ENCODE measurements around the gene LRRC4B. TPM values are rescaled to one million over a fixed set of nuclear protein-coding genes. Genes with fewer than 3 reads are reported as not detected.

LRRC4B gene
- polyA plus RNA-seq, 1 donor (not counting 4 experiments of a cell fraction or from before 2014, with no cell fraction given): not detected

- no peaks in the 10 kb centered on the region for H3K9me3 ChIP-seq (ENCODE audit: control insufficient read depth, low read depth, low read length)
- H3K9ac ChIP-seq (ENCODE audit: control insufficient read depth, extremely low read depth, insufficient read depth, low read length): no peak overlapping the region
- H3K36me3 ChIP-seq (ENCODE audit: control insufficient read depth in 2 of 2, extremely low read depth in 1 of 2, insufficient read depth in 2 of 2, low read length in 2 of 2): no peaks in the 10 kb centered on the region
- dilution Hi-C loops (cut with MboI; ENCODE audit: extremely low pct_ligation_motif_present, low sequenced_read_pairs): no loop called here
- no peak overlapping the region for H2AFZ ChIP-seq (ENCODE audit: control insufficient read depth, low read length)
- no peaks in the 10 kb centered on the region for H4K20me1 ChIP-seq (ENCODE audit: control insufficient read depth, extremely low read depth, insufficient read depth, low read length)
- DNase-seq (ENCODE audit: low read depth, low spot score) (no peak), FAIRE-seq (no peak)
- no peak overlapping the region for H3K27ac ChIP-seq (ENCODE audit: control insufficient read depth, insufficient read depth, low read length)
- TF ChIP-seq, protein P1, sequence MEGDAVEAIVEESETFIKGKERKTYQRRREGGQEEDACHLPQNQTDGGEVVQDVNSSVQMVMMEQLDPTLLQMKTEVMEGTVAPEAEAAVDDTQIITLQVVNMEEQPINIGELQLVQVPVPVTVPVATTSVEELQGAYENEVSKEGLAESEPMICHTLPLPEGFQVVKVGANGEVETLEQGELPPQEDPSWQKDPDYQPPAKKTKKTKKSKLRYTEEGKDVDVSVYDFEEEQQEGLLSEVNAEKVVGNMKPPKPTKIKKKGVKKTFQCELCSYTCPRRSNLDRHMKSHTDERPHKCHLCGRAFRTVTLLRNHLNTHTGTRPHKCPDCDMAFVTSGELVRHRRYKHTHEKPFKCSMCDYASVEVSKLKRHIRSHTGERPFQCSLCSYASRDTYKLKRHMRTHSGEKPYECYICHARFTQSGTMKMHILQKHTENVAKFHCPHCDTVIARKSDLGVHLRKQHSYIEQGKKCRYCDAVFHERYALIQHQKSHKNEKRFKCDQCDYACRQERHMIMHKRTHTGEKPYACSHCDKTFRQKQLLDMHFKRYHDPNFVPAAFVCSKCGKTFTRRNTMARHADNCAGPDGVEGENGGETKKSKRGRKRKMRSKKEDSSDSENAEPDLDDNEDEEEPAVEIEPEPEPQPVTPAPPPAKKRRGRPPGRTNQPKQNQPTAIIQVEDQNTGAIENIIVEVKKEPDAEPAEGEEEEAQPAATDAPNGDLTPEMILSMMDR (optimal IDR thresholded peaks at IDR 0.05 in 1 of 3, IDR thresholded peaks at IDR 0.05 in 1 of 3, conservative IDR thresholded peaks at IDR 0.05 in 1 of 3; ENCODE audit: extremely low read depth in 1 of 3, insufficient read depth in 2 of 3, low read length in 3 of 3): no peak
- TF ChIP-seq EZH2 (IDR thresholded peaks at IDR 0.05; ENCODE audit: low read length): no peak
- no peak overlapping the region for H3K4me2 ChIP-seq (ENCODE audit: control insufficient read depth, extremely low read depth, insufficient read depth, low read depth, low read length)
- H3K27me3 ChIP-seq (ENCODE audit: control insufficient read depth, extremely low read depth, insufficient read depth, low read length): peaks cover 31% of the 10 kb centered on the region
- no peaks in the 10 kb centered on the region for H3K79me2 ChIP-seq (ENCODE audit: control insufficient read depth, insufficient read depth, low read length)
- no peak overlapping the region for H3K4me3 ChIP-seq (ENCODE audit: control insufficient read depth in 2 of 3, extremely low read depth in 1 of 3, insufficient read depth in 2 of 3, low read depth in 1 of 3, low read length in 3 of 3)
- H3K4me1 ChIP-seq (ENCODE audit: control insufficient read depth, extremely low read depth, insufficient read depth, low read length): no peaks in the 10 kb centered on the region
- no peaks in the 10 kb centered on the region for H3K9me1 ChIP-seq (ENCODE audit: control insufficient read depth, extremely low read depth, insufficient read depth, low read length)
These were observed 8.6 kb downstream of the LRRC4B start for GRCh38 chr19:50559636-50560035.

- dilution Hi-C loops (cut with MboI; ENCODE audit: extremely low pct_ligation_motif_present, low sequenced_read_pairs): no loop called here
- Histone ChIP-seq H2AFZ (ENCODE audit: control insufficient read depth, low read length) (no peak overlapping the region), H3K4me3 (ENCODE audit: control insufficient read depth in 2 of 3, extremely low read depth in 1 of 3, insufficient read depth in 2 of 3, low read depth in 1 of 3, low read length in 3 of 3) (no peak overlapping the region), H3K36me3 (ENCODE audit: control insufficient read depth in 2 of 2, extremely low read depth in 1 of 2, insufficient read depth in 2 of 2, low read length in 2 of 2) (no peaks in the 10 kb centered on the region), H3K9ac (ENCODE audit: control insufficient read depth, extremely low read depth, insufficient read depth, low read length) (no peak overlapping the region), H3K9me3 (ENCODE audit: control insufficient read depth, low read depth, low read length) (no peaks in the 10 kb centered on the region), H3K4me2 (ENCODE audit: control insufficient read depth, extremely low read depth, insufficient read depth, low read depth, low read length) (no peak overlapping the region), H3K4me1 (ENCODE audit: control insufficient read depth, extremely low read depth, insufficient read depth, low read length) (no peaks in the 10 kb centered on the region), H3K27ac (ENCODE audit: control insufficient read depth, insufficient read depth, low read length) (no peak overlapping the region), H3K9me1 (ENCODE audit: control insufficient read depth, extremely low read depth, insufficient read depth, low read length) (no peaks in the 10 kb centered on the region), H3K27me3 (ENCODE audit: control insufficient read depth, extremely low read depth, insufficient read depth, low read length) (peaks cover 26% of the 10 kb centered on the region), H3K79me2 (ENCODE audit: control insufficient read depth, insufficient read depth, low read length) (no peaks in the 10 kb centered on the region), H4K20me1 (ENCODE audit: control insufficient read depth, extremely low read depth, insufficient read depth, low read length) (no peaks in the 10 kb centered on the region)
- DNase-seq (ENCODE audit: low read depth, low spot score): no peak
- no peak for FAIRE-seq
- TF ChIP-seq, protein P1 (optimal IDR thresholded peaks at IDR 0.05 in 1 of 3, IDR thresholded peaks at IDR 0.05 in 1 of 3, conservative IDR thresholded peaks at IDR 0.05 in 1 of 3; ENCODE audit: extremely low read depth in 1 of 3, insufficient read depth in 2 of 3, low read length in 3 of 3): no peak
- TF ChIP-seq EZH2 (IDR thresholded peaks at IDR 0.05; ENCODE audit: low read length): no peak
These were observed 9.8 kb downstream of the LRRC4B start for GRCh38 chr19:50558449-50558848.
